ENCODE results near the gene CTDSPL. TPM values are rescaled to one million over a fixed set of nuclear protein-coding genes. Genes with fewer than 3 reads are reported as not detected.

The CTDSPL gene
- total and polyA plus RNA-seq, 2 of the 13 experiments (the other 11 are each of a cell fraction or from before 2014, with no cell fraction given) = 26.1 to 142 TPM

- ChIA-PET CTCF (ENCODE audit: low intra/inter-chr PET ratio, low total read pairs) (no interaction called here), POLR2A (no interaction called here)
- Histone ChIP-seq H3K4me2 (ENCODE audit: low read depth, low read length) (no peak overlapping the region), H3K9me3 (ENCODE audit: low read length) (no peaks in the 10 kb centered on the region), H3K9ac (ENCODE audit: insufficient read depth, low read depth, low read length) (no peak overlapping the region), H2AFZ (ENCODE audit: low read length) (no peak overlapping the region), H3K27ac (ENCODE audit: extremely low read length, insufficient read depth, low read length) (no peak overlapping the region), H3K36me3 (replicated peaks in 1 of 2; ENCODE audit: control insufficient read depth in 1 of 2, insufficient read depth in 2 of 2, low read length in 2 of 2) (peaks cover 3 to 6% of the 10 kb centered on the region in 2 experiments; a peak in 3 of 5 replicates), H3K79me2 (ENCODE audit: insufficient read depth, low read length) (no peaks in the 10 kb centered on the region), H3K4me3 (replicated peaks in 1 of 3; ENCODE audit: insufficient read depth in 1 of 3, low read depth in 2 of 3, low read length in 3 of 3) (no peak overlapping the region), H3K4me1 (ENCODE audit: insufficient read depth, low read length) (peaks cover 1% of the 10 kb centered on the region), H4K20me1 (ENCODE audit: insufficient read depth, low read length) (no peaks in the 10 kb centered on the region), H3K27me3 (ENCODE audit: control insufficient read depth in 1 of 2, insufficient read depth in 2 of 2, low read length in 2 of 2) (no peaks in the 10 kb centered on the region)
- FAIRE-seq = no peak
- TF ChIP-seq AGO2 (optimal IDR thresholded peaks at IDR 0.05; ENCODE audit: low read depth, low read length) (peak; percentile 48), ZNF121 (CRISPR knock-in tag; IDR thresholded peaks at IDR 0.05) (no peak), AGO1 (IDR thresholded peaks at IDR 0.05; ENCODE audit: low read depth, low read length, poor library complexity, severe bottlenecking) (peak; percentile 79)
- in situ Hi-C loops (cut with HindIII; ENCODE audit: extremely low pct_ligation_motif_present, low pct_unique_long_range_greater_than_20kb) (no loop called here), intact Hi-C loops (cut with micrococcal nuclease; ENCODE audit: unreplicated experiment) (no loop called here)
- no peak for DNase-seq (ENCODE audit: low spot score)
- WGBS (ENCODE audit: low lambda C conversion rate) = 99% methylated on average over 12 of the region's 21 CpGs
- BruUV-seq (replicated peaks) = no TSS peak
- ATAC-seq = no peak
Measured at GRCh38 chr3:38011111-38011510, 149.4 kb downstream of the CTDSPL start.

- POLR2A ChIA-PET = no interaction called here
- CTCF ChIA-PET (ENCODE audit: low intra/inter-chr PET ratio, low total read pairs) = no interaction called here
- BruUV-seq (replicated peaks) = no TSS peak
- no peak for TF ChIP-seq NR0B2 (CRISPR knock-in tag; IDR thresholded peaks at IDR 0.05)
- no peak for TF ChIP-seq ZNF510 (CRISPR knock-in tag; IDR thresholded peaks at IDR 0.05; ENCODE audit: low read depth)
- TF ChIP-seq SP4 (CRISPR knock-in tag; IDR thresholded peaks at IDR 0.05) = no peak
- TF ChIP-seq ZFP90 (CRISPR knock-in tag; IDR thresholded peaks at IDR 0.05; ENCODE audit: borderline replicate concordance) = no peak
- no peak for TF ChIP-seq ZNF550 (CRISPR knock-in tag; IDR thresholded peaks at IDR 0.05; ENCODE audit: borderline replicate concordance)
- TF ChIP-seq MTERF4 (CRISPR knock-in tag; IDR thresholded peaks at IDR 0.05) = no peak
- no peak for TF ChIP-seq MAFG (CRISPR knock-in tag; IDR thresholded peaks at IDR 0.05)
- TF ChIP-seq ATF1 (CRISPR knock-in tag; IDR thresholded peaks at IDR 0.05) = no peak
- TF ChIP-seq UBTF (CRISPR knock-in tag; IDR thresholded peaks at IDR 0.05) = no peak
- TF ChIP-seq CREB3 (CRISPR knock-in tag; IDR thresholded peaks at IDR 0.05) = no peak
Measured at GRCh38 chr3:38015485-38015884, 153.8 kb downstream of the CTDSPL start.

More at GRCh38 chr3:38015485-38015884, 153.8 kb downstream of the CTDSPL start:
- DNase-seq (ENCODE audit: low spot score) = no peak
- H4K20me1 ChIP-seq (ENCODE audit: insufficient read depth, low read length) = no peaks in the 10 kb centered on the region
- H3K4me3 ChIP-seq (replicated peaks in 1 of 3; ENCODE audit: insufficient read depth in 1 of 3, low read depth in 2 of 3, low read length in 3 of 3) = no peak overlapping the region
- FAIRE-seq = no peak
- 77% methylated on average over 3 of the region's 3 CpGs for WGBS (ENCODE audit: low lambda C conversion rate)
- H3K79me2 ChIP-seq (ENCODE audit: insufficient read depth, low read length) = no peaks in the 10 kb centered on the region
- in situ Hi-C loops (cut with HindIII; ENCODE audit: extremely low pct_ligation_motif_present, low pct_unique_long_range_greater_than_20kb) = no loop called here
- peaks cover 5 to 11% of the 10 kb centered on the region in 2 experiments; a peak in 3 of 5 replicates for H3K36me3 ChIP-seq (replicated peaks in 1 of 2; ENCODE audit: control insufficient read depth in 1 of 2, insufficient read depth in 2 of 2, low read length in 2 of 2)
- peaks cover 39% of the 10 kb centered on the region for H3K4me1 ChIP-seq (ENCODE audit: insufficient read depth, low read length)
- no peak for ATAC-seq
- H3K4me2 ChIP-seq (ENCODE audit: low read depth, low read length) = no peak overlapping the region
- no peak overlapping the region for H3K9ac ChIP-seq (ENCODE audit: insufficient read depth, low read depth, low read length)
- intact Hi-C loops (cut with micrococcal nuclease; ENCODE audit: unreplicated experiment) = no loop called here
- H2AFZ ChIP-seq (ENCODE audit: low read length) = no peak overlapping the region
- H3K27ac ChIP-seq (ENCODE audit: extremely low read length, insufficient read depth, low read length) = no peak overlapping the region
- H3K9me3 ChIP-seq (ENCODE audit: low read length) = no peaks in the 10 kb centered on the region
- no peaks in the 10 kb centered on the region for H3K27me3 ChIP-seq (ENCODE audit: control insufficient read depth in 1 of 2, insufficient read depth in 2 of 2, low read length in 2 of 2)

All from HepG2 (cell line).